22Rv1 (cell line): ENCODE data around the gene PGS1.

Experiments used
- ZFX ChIP-seq: fragments of 450-650 bp; IDR thresholded peaks from 2 replicates; pipeline ENCODE4 v1.6.1; 2017; ENCODE audit warnings: antibody characterized with exemption, borderline replicate concordance
- TF ChIP-seq, protein P1 (sequence below): fragments of 450-650 bp; IDR thresholded peaks from 2 replicates; pipeline ENCODE4 v1.5.1; 2017; ENCODE audit warnings: mild to moderate bottlenecking

DNA sequence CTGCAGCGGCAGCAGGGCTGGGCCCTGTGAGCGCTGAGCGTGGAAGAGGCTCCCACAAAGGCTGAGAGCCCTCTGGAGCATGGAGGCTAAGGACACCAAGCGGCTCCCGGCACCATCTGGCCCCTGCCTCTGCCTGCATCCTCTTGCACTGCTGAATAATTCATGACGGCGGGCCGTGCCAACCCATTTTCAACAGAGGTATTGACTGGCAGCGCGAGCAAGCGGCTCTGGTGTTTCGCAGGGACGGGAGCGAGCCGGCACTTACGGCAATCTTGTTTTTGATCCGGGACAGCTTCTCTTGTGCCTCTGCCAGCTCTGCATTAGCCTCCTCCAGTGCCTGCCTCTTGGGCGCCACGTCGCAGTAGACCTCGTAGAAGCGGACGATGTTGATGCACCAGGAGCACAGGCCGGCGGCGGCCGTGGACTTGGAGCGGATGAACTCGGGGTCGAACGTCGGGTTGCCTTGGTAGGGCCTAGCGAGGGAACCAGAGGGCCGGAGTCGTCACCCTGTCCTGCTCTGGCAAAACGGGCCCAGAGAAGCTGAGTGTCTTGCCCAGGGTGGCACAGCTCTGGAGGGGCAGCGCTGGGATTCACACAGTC is 80.4 kb downstream of the PGS1 start:
- TF ChIP-seq, protein P1, sequence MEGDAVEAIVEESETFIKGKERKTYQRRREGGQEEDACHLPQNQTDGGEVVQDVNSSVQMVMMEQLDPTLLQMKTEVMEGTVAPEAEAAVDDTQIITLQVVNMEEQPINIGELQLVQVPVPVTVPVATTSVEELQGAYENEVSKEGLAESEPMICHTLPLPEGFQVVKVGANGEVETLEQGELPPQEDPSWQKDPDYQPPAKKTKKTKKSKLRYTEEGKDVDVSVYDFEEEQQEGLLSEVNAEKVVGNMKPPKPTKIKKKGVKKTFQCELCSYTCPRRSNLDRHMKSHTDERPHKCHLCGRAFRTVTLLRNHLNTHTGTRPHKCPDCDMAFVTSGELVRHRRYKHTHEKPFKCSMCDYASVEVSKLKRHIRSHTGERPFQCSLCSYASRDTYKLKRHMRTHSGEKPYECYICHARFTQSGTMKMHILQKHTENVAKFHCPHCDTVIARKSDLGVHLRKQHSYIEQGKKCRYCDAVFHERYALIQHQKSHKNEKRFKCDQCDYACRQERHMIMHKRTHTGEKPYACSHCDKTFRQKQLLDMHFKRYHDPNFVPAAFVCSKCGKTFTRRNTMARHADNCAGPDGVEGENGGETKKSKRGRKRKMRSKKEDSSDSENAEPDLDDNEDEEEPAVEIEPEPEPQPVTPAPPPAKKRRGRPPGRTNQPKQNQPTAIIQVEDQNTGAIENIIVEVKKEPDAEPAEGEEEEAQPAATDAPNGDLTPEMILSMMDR = no peak
- TF ChIP-seq ZFX = no peak
